ENCODE measurements around the gene MMAB.

The MMAB gene

DNA sequence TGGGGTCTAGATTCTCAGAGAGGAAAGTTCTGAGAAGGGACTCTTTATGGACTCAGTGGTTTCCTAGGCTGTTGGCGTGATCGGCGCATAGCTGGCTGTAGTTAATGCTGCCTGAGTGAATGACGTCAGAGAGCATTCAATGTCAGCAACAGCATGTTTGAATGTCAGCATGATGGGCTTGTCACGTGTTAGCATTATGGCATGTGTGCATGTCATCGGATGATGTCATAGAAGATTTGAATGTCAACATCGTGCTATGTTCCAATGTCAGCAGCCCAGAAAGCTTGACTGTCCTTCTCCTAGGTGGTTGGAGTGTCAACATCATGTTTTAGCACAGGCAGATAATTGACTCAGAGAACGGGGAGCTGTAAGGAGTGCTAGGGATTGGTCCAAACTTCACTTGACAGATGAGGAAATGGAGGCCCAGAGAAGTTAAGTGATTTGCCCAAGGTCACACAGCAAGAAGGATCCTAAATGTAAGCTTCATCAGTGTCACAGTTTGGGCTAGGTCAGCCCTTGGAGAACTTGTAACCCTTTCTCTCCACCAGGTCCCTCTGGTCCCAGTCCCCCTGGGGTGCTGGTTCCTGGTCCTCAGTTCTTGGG, 45.8 kb upstream of the MMAB start:
- Histone ChIP-seq H3K4me3 (ENCODE audit: low read length in 2 of 2) (no peak overlapping the region), H3K36me3 (replicated peaks in 1 of 2; ENCODE audit: control insufficient read depth in 2 of 2, insufficient read depth in 2 of 2, low read length in 2 of 2) (no peaks in the 10 kb centered on the region), H3K4ac (ENCODE audit: low read length) (no peak overlapping the region), H2AK5ac (ENCODE audit: low read depth, low read length) (no peak overlapping the region), H2AFZ (ENCODE audit: low read length) (no peak overlapping the region), H4K91ac (ENCODE audit: low read depth, low read length, poor library complexity) (peak overlapping the region; percentile 1), H3K27me3 (ENCODE audit: control insufficient read depth in 3 of 3, insufficient read depth in 3 of 3, low read depth in 1 of 3, low read length in 3 of 3) (peaks cover 0 to 74% (median 0%) of the 10 kb centered on the region in 3 experiments), H3K4me1 (ENCODE audit: control insufficient read depth in 2 of 2, insufficient read depth in 1 of 2, low read depth in 1 of 2, low read length in 2 of 2) (peaks cover 3 to 22% of the 10 kb centered on the region in 2 donors), H2BK120ac (ENCODE audit: low read depth, low read length) (no peak overlapping the region), H3K9me3 (replicated peaks in 1 of 2; ENCODE audit: control insufficient read depth in 2 of 2, insufficient read depth in 1 of 2, low read depth in 1 of 2, low read length in 2 of 2) (no peaks in the 10 kb centered on the region), H2BK5ac (ENCODE audit: low read length) (peak overlapping the region; percentile 17), H2BK15ac (ENCODE audit: low read length) (no peak overlapping the region), H3K18ac (ENCODE audit: low read length) (no peak overlapping the region), H4K8ac (ENCODE audit: low read depth, low read length) (no peak overlapping the region), H3K79me1 (ENCODE audit: low read depth, low read length) (no peaks in the 10 kb centered on the region), H3K9ac (ENCODE audit: low read depth, low read length, poor library complexity) (no peak overlapping the region), H3K14ac (ENCODE audit: low read length) (no peak overlapping the region), H3K27ac (replicated peaks; ENCODE audit: low read length) (no peak overlapping the region), H3K23ac (ENCODE audit: low read depth, low read length, poor library complexity) (no peak overlapping the region), H2BK12ac (ENCODE audit: low read length) (no peak overlapping the region), H3K4me2 (ENCODE audit: insufficient read depth, low read length, poor library complexity, severe bottlenecking) (no peak overlapping the region)
- no CpG with 5 or more reads among the region's 8 CpGs for WGBS, 2 donors (ENCODE audit: extremely low coverage in 2 of 2, insufficient read length in 2 of 2, insufficient replicate concordance in 1 of 2)
- DNase-seq (ENCODE audit: low spot score), result no peak

- H3K9ac ChIP-seq (ENCODE audit: low read depth, low read length, poor library complexity), result no peak overlapping the region
- H2BK120ac ChIP-seq (ENCODE audit: low read depth, low read length), result no peak overlapping the region
- no CpG with 5 or more reads among the region's 5 CpGs for WGBS, 2 donors (ENCODE audit: extremely low coverage in 2 of 2, insufficient read length in 2 of 2, insufficient replicate concordance in 1 of 2)
- peaks cover 3 to 26% of the 10 kb centered on the region in 2 donors for H3K4me1 ChIP-seq (ENCODE audit: control insufficient read depth in 2 of 2, insufficient read depth in 1 of 2, low read depth in 1 of 2, low read length in 2 of 2)
- H3K79me1 ChIP-seq (ENCODE audit: low read depth, low read length), result no peaks in the 10 kb centered on the region
- no peaks in the 10 kb centered on the region for H3K9me3 ChIP-seq (replicated peaks in 1 of 2; ENCODE audit: control insufficient read depth in 2 of 2, insufficient read depth in 1 of 2, low read depth in 1 of 2, low read length in 2 of 2)
- H2AK5ac ChIP-seq (ENCODE audit: low read depth, low read length), result peak overlapping the region; percentile 79
- H3K4ac ChIP-seq (ENCODE audit: low read length), result no peak overlapping the region
- peak overlapping the region; percentile 17 for H2BK5ac ChIP-seq (ENCODE audit: low read length)
- H2AFZ ChIP-seq (ENCODE audit: low read length), result no peak overlapping the region
- H3K36me3 ChIP-seq (replicated peaks in 1 of 2; ENCODE audit: control insufficient read depth in 2 of 2, insufficient read depth in 2 of 2, low read length in 2 of 2), result no peaks in the 10 kb centered on the region
- H3K4me3 ChIP-seq (ENCODE audit: low read length in 2 of 2), result no peak overlapping the region
- peak overlapping the region; percentile 47 for H2BK12ac ChIP-seq (ENCODE audit: low read length)
- peak overlapping the region; percentile 94 for H2BK15ac ChIP-seq (ENCODE audit: low read length)
- H3K27ac ChIP-seq (replicated peaks; ENCODE audit: low read length), result no peak overlapping the region
- H3K27me3 ChIP-seq (ENCODE audit: control insufficient read depth in 3 of 3, insufficient read depth in 3 of 3, low read depth in 1 of 3, low read length in 3 of 3), result peaks cover 0 to 81% (median 0%) of the 10 kb centered on the region in 3 experiments
- no peak overlapping the region for H3K4me2 ChIP-seq (ENCODE audit: insufficient read depth, low read length, poor library complexity, severe bottlenecking)
- DNase-seq (ENCODE audit: low spot score), result no peak
- no peak overlapping the region for H3K14ac ChIP-seq (ENCODE audit: low read length)
- H3K18ac ChIP-seq (ENCODE audit: low read length), result peak overlapping the region; percentile 21
- no peak overlapping the region for H3K23ac ChIP-seq (ENCODE audit: low read depth, low read length, poor library complexity)
- H4K8ac ChIP-seq (ENCODE audit: low read depth, low read length), result no peak overlapping the region
- no peak overlapping the region for H4K91ac ChIP-seq (ENCODE audit: low read depth, low read length, poor library complexity)
Observed at GRCh38 chr12:109618082-109618481, 44.8 kb upstream of the MMAB start.

- Histone ChIP-seq H3K9ac (ENCODE audit: low read depth, low read length, poor library complexity) (no peak overlapping the region), H2BK12ac (ENCODE audit: low read length) (peak overlapping the region; percentile 33), H2AFZ (ENCODE audit: low read length) (no peak overlapping the region), H3K4me2 (ENCODE audit: insufficient read depth, low read length, poor library complexity, severe bottlenecking) (no peak overlapping the region), H3K4ac (ENCODE audit: low read length) (no peak overlapping the region), H4K8ac (ENCODE audit: low read depth, low read length) (no peak overlapping the region), H3K27ac (replicated peaks; ENCODE audit: low read length) (no peak overlapping the region), H3K18ac (ENCODE audit: low read length) (peak overlapping the region; percentile 68), H2BK120ac (ENCODE audit: low read depth, low read length) (no peak overlapping the region), H3K36me3 (replicated peaks in 1 of 2; ENCODE audit: control insufficient read depth in 2 of 2, insufficient read depth in 2 of 2, low read length in 2 of 2) (no peaks in the 10 kb centered on the region), H2AK5ac (ENCODE audit: low read depth, low read length) (peak overlapping the region; percentile 79), H3K4me3 (ENCODE audit: low read length in 2 of 2) (no peak overlapping the region), H3K27me3 (ENCODE audit: control insufficient read depth in 3 of 3, insufficient read depth in 3 of 3, low read depth in 1 of 3, low read length in 3 of 3) (peaks cover 0 to 85% (median 0%) of the 10 kb centered on the region in 3 experiments), H3K14ac (ENCODE audit: low read length) (peak overlapping the region; percentile 39), H3K4me1 (ENCODE audit: control insufficient read depth in 2 of 2, insufficient read depth in 1 of 2, low read depth in 1 of 2, low read length in 2 of 2) (peaks cover 3 to 23% of the 10 kb centered on the region in 2 donors), H3K9me3 (replicated peaks in 1 of 2; ENCODE audit: control insufficient read depth in 2 of 2, insufficient read depth in 1 of 2, low read depth in 1 of 2, low read length in 2 of 2) (no peaks in the 10 kb centered on the region), H4K91ac (ENCODE audit: low read depth, low read length, poor library complexity) (no peak overlapping the region), H2BK15ac (ENCODE audit: low read length) (peak overlapping the region; percentile 94), H3K23ac (ENCODE audit: low read depth, low read length, poor library complexity) (peak overlapping the region; percentile 25), H3K79me1 (ENCODE audit: low read depth, low read length) (no peaks in the 10 kb centered on the region), H2BK5ac (ENCODE audit: low read length) (no peak overlapping the region)
- WGBS, 2 donors (ENCODE audit: extremely low coverage in 2 of 2, insufficient read length in 2 of 2, insufficient replicate concordance in 1 of 2), result no CpG with 5 or more reads among the region's 10 CpGs
- no peak for DNase-seq (ENCODE audit: low spot score)
Observed at GRCh38 chr12:109617491-109617890, 44.2 kb upstream of the MMAB start.

DNA sequence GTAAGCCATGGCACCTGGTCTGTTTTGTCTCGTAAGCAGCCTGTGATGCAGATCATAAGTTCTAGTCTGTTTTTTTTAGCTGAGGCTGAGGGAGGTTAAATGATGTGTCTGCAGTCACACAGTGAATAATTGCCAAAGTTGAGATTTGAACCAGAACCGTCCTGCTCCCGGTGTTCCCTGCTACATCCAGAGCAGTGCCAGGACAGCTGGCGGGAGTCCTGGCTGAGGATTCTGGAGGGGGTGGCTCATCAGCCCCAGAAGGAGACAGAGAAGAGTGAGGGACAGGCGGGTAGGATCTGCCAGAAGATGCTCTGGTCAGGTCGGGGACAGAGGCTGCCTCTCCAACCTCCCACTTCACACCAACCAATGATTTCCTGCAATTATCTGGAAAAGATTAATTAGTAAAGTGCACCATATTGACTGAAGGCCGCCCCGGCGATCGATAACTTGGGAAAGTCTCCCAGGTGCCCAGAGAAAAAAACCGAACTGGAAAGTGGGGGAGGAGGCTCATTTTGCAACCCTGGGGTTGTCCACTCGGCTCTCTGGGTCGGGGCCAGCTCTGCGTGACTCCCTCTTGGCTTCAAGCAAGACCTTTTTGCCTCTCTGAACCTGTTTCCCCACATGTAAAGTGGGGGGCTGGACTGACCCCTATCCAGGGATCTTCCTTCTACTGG, 42.4 kb upstream of the MMAB start:
- peak overlapping the region; percentile 78 for H3K18ac ChIP-seq (ENCODE audit: low read length)
- no peak overlapping the region for H3K9ac ChIP-seq (ENCODE audit: low read depth, low read length, poor library complexity)
- no peak overlapping the region for H4K91ac ChIP-seq (ENCODE audit: low read depth, low read length, poor library complexity)
- no peak overlapping the region for H3K4me2 ChIP-seq (ENCODE audit: insufficient read depth, low read length, poor library complexity, severe bottlenecking)
- DNase-seq (ENCODE audit: low spot score), result no peak
- no peak overlapping the region for H3K4ac ChIP-seq (ENCODE audit: low read length)
- no peak overlapping the region for H2BK12ac ChIP-seq (ENCODE audit: low read length)
- no peaks in the 10 kb centered on the region for H3K9me3 ChIP-seq (replicated peaks in 1 of 2; ENCODE audit: control insufficient read depth in 2 of 2, insufficient read depth in 1 of 2, low read depth in 1 of 2, low read length in 2 of 2)
- H3K4me3 ChIP-seq (ENCODE audit: low read length in 2 of 2), result no peak overlapping the region
- no peak overlapping the region for H2BK120ac ChIP-seq (ENCODE audit: low read depth, low read length)
- H2BK15ac ChIP-seq (ENCODE audit: low read length), result peak overlapping the region; percentile 22
- no peak overlapping the region for H2BK5ac ChIP-seq (ENCODE audit: low read length)
- peaks cover 0 to 87% (median 0%) of the 10 kb centered on the region in 3 experiments for H3K27me3 ChIP-seq (ENCODE audit: control insufficient read depth in 3 of 3, insufficient read depth in 3 of 3, low read depth in 1 of 3, low read length in 3 of 3)
- no peaks in the 10 kb centered on the region for H3K79me1 ChIP-seq (ENCODE audit: low read depth, low read length)
- H4K8ac ChIP-seq (ENCODE audit: low read depth, low read length), result no peak overlapping the region
- H2AK5ac ChIP-seq (ENCODE audit: low read depth, low read length), result peak overlapping the region; percentile 38
- no peak overlapping the region for H2AFZ ChIP-seq (ENCODE audit: low read length)
- WGBS, 2 donors (ENCODE audit: extremely low coverage in 2 of 2, insufficient read length in 2 of 2, insufficient replicate concordance in 1 of 2), result no CpG with 5 or more reads among the region's 14 CpGs
- H3K23ac ChIP-seq (ENCODE audit: low read depth, low read length, poor library complexity), result no peak overlapping the region
- H3K36me3 ChIP-seq (replicated peaks in 1 of 2; ENCODE audit: control insufficient read depth in 2 of 2, insufficient read depth in 2 of 2, low read length in 2 of 2), result no peaks in the 10 kb centered on the region
- H3K14ac ChIP-seq (ENCODE audit: low read length), result no peak overlapping the region
- H3K4me1 ChIP-seq (ENCODE audit: control insufficient read depth in 2 of 2, insufficient read depth in 1 of 2, low read depth in 1 of 2, low read length in 2 of 2), result peaks cover 0 to 15% of the 10 kb centered on the region in 2 donors
- H3K27ac ChIP-seq (replicated peaks; ENCODE audit: low read length), result no peak overlapping the region
